ENCODE data around the gene NCOA7. TPM values are rescaled to one million over a fixed set of nuclear protein-coding genes. Genes with fewer than 3 reads are reported as not detected.
"Not testable (repeated sequence)": the region's sequence is repeated elsewhere in the genome, so short reads cannot be mapped to it uniquely, and the experiment has no call there.

NCOA7 gene
- total RNA-seq, 4 donors from 2014 or later, result 6.8 to 14.9 (median 13.3) TPM

DNA sequence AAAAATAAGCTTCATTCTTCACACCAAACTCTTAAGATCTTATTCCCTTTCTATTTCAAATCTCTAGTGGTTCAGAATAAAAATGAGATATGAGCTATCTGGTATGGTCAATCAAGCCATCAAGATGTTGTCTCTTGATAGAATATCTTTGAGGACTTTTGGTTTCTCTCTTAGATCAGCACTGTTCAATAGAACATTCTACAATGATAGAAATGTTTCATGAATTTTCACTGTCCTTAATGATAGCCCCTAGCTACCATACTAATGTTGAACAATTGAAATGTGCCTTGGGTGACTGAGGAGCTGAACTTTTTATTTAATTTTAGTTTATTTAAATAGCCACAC is 141.7 kb downstream of the NCOA7 start:
- H3K4me3 ChIP-seq (ENCODE audit: low read depth, poor library complexity, severe bottlenecking), result no peak overlapping the region
- no peak for DNase-seq (ENCODE audit: low spot score in 2 of 2)
- intact Hi-C loops (cut with DNase I; ENCODE audit: low total_unique reads), result no loop called here
- TF ChIP-seq POLR2A (IDR thresholded peaks at IDR 0.05), result no peak
- TF ChIP-seq, protein P1, sequence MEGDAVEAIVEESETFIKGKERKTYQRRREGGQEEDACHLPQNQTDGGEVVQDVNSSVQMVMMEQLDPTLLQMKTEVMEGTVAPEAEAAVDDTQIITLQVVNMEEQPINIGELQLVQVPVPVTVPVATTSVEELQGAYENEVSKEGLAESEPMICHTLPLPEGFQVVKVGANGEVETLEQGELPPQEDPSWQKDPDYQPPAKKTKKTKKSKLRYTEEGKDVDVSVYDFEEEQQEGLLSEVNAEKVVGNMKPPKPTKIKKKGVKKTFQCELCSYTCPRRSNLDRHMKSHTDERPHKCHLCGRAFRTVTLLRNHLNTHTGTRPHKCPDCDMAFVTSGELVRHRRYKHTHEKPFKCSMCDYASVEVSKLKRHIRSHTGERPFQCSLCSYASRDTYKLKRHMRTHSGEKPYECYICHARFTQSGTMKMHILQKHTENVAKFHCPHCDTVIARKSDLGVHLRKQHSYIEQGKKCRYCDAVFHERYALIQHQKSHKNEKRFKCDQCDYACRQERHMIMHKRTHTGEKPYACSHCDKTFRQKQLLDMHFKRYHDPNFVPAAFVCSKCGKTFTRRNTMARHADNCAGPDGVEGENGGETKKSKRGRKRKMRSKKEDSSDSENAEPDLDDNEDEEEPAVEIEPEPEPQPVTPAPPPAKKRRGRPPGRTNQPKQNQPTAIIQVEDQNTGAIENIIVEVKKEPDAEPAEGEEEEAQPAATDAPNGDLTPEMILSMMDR (IDR thresholded peaks at IDR 0.05), result no peak

DNA sequence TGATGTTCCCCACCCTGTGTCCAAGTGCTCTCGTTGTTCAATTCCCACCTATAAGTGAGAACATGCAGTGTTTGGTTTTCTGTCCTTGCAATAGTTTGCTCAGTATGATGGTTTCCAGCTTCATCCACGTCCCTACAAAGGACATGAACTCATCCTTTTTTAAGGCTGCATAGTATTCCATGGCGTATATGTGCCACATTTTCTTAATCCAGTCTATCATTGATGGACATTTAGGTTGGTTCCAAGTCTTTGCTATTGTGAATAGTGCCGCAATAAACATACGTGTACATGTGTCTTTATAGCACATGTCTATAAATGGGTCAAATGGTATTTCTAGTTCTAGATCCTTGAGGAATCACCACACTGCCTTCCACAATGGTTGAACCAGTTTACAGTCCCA is 144.8 kb downstream of the NCOA7 start:
- WGBS, 2 donors, result 91 to 95% methylated on average over 5 of the region's 5 CpGs
- intact Hi-C loops (cut with DNase I; ENCODE audit: low total_unique reads); DNase-seq (ENCODE audit: low spot score in 2 of 2); H3K4me3 ChIP-seq (ENCODE audit: low read depth, poor library complexity, severe bottlenecking): not testable (repeated sequence)

DNA sequence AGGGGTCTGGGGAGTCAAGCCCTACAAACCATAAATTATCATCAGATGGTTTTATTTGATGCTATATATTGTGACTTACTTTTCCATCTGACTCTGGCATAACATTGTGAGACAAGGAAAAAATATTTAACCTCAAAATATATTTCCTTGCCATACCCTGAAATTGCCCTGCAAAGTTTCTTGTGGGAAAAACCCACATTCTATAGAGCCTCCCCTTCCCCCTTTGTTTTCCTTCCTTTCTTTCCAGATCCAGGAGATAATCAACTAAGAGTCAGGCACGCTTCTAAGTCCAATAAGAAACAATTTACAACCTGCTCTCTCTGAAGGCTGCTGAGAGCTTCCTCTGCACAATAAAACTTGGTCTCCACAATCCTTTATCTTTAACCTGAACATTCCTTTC is 148.3 kb downstream of the NCOA7 start:
- TF ChIP-seq POLR2A (IDR thresholded peaks at IDR 0.05), result no peak
- TF ChIP-seq, protein P1 (IDR thresholded peaks at IDR 0.05), result no peak
- no peak overlapping the region for H3K4me3 ChIP-seq (ENCODE audit: low read depth, poor library complexity, severe bottlenecking)
- no peak for DNase-seq (ENCODE audit: low spot score in 2 of 2)
- WGBS, 2 donors, result 56 to 79% methylated on average over 1 of the region's 1 CpG
- intact Hi-C loops (cut with DNase I; ENCODE audit: low total_unique reads), result no loop called here

DNA sequence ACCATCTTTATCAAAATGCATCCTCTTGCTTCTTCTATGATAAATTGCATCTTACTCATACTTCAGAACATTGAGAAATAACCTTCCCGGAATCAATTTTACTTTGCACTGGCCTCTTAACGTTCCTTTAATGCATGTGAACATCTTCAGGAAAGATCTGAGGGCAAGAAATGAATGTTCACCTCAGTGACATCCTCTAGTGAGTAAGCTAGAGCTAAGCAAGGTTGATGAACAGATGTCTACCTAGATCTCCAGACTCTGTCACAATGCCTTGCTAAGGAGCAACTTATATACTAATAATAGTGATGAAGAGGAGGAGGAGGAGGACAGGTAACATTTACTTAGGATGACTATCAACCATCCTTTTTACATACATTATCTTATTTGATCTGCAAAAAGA is 149.0 kb downstream of the NCOA7 start:
- WGBS, 2 donors, result 80 to 92% methylated on average over 2 of the region's 2 CpGs
- no peak overlapping the region for H3K4me3 ChIP-seq (ENCODE audit: low read depth, poor library complexity, severe bottlenecking)
- no peak for DNase-seq (ENCODE audit: low spot score in 2 of 2)
- intact Hi-C loops (cut with DNase I; ENCODE audit: low total_unique reads), result no loop called here
- no peak for TF ChIP-seq POLR2A (IDR thresholded peaks at IDR 0.05)
- TF ChIP-seq, protein P1 (IDR thresholded peaks at IDR 0.05), result no peak

DNA sequence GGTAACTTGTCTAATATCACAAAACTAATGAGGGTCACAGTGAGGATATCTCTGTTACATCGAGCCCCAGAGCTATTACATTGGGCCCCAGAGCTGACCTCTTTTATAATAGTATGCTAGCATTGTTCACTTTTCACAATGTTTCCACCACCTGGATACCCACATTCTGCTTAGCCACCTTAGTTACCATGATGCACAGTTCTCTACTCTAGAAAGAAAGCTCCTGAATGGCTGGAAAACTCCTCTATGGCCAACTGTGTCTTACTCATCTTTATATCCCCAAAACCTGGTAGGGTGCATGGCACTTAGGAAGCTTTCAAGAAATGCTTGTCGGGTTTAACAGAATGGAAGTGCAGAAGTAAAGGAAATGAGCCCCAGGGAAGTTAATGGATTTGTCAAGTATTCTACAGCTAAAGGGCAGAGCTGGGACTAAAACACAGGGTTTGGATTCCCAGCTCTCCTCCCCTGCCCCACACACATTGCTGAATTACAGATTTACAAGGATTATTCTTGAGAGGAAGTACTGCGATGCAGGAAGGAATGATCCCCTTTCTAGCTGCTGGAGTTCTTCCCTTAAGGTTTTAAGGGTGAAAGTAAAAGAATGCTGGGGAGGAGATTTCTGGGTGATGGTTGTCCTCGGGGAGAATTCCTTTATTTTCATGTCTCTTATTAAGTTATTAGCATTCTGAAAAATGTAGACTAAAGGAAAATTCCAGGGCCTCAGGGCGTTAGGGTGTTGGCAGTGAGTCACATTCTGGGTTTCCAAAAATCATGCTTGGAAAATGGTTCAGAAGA is 149.7 kb downstream of the NCOA7 start:
- no peak for DNase-seq (ENCODE audit: low spot score in 2 of 2)
- TF ChIP-seq, protein P1 (IDR thresholded peaks at IDR 0.05), result no peak
- TF ChIP-seq POLR2A (IDR thresholded peaks at IDR 0.05), result no peak
- H3K4me3 ChIP-seq (ENCODE audit: low read depth, poor library complexity, severe bottlenecking), result no peak overlapping the region
- intact Hi-C loops (cut with DNase I; ENCODE audit: low total_unique reads), result no loop called here
- 30 to 35% methylated on average over 5 of the region's 5 CpGs for WGBS, 2 donors

DNA sequence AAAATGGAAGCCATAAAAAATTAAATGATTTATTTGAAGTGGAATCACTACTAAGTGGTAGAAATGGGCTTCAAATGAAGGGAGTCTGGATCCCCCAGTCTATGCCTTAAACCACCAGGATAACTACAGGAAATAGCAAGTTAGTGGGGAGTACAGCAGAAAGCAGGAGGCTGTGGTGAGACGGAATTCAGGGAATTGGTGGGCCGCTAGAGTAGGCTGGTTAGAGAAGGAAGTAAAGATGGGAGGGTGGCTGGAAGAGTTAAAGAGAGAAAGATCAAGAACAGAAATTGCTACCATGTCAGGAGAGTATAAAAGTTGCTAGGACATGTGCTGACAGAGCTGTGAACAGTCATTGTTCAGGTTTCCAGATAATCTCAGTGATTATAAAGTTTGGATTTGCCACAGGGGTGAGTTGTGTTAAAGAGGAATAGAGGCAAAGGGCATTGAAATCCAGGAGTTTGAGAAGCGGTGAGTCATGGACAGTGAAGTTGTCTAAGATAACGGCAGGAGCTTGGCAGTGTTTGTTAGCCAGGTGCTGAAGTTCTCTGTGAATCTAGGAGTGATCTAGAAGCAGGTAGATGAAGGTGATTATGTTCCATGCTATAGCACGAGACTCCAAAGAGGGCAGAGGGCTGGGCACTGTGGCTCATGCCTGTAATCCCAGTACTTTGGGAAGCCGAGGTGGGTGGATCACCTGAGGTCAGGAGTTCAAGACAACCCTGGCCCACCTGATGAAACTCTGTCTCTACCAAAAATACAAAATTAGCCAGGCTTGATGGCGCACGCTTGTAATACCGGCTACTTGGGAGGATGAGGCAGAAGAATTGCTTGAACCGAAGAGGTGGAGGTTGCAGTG is 152.1 kb downstream of the NCOA7 start:
- 60 to 62% methylated on average over 10 of the region's 10 CpGs for WGBS, 2 donors
- no peak for TF ChIP-seq POLR2A (IDR thresholded peaks at IDR 0.05)
- TF ChIP-seq, protein P1 (IDR thresholded peaks at IDR 0.05), result no peak
- intact Hi-C loops (cut with DNase I; ENCODE audit: low total_unique reads), result no loop called here
- no peak overlapping the region for H3K4me3 ChIP-seq (ENCODE audit: low read depth, poor library complexity, severe bottlenecking)
- DNase-seq (ENCODE audit: low spot score in 2 of 2), result no peak
